Loucy (cell line): ENCODE data around the gene PTPRN2.

ENCODE experiments used
- H2AFZ ChIP-seq: fragments of 200-600 bp; sonication (generic); 2 replicates; pipeline ENCODE4 v1.6.0; 2016; ENCODE audit warnings: antibody characterized with exemption, mild to moderate bottlenecking, low read length, moderate library complexity
- H3F3A ChIP-seq: fragments of 200-600 bp; 2 replicates; pipeline ENCODE4 v1.6.0; 2016; ENCODE audit warnings: antibody characterized with exemption, low read depth, mild to moderate bottlenecking
- H3K27me3 ChIP-seq: fragments of 200-600 bp; sonication (generic); 2 replicates; pipeline ENCODE4 v1.6.1; 2014; ENCODE audit warnings: low read length, mild to moderate bottlenecking; ENCODE audit not compliant: insufficient read depth, poor library complexity, severe bottlenecking
- H3K36me3 ChIP-seq: fragments of 200-600 bp; sonication (generic); 2 replicates; pipeline ENCODE4 v1.6.1; 2016; ENCODE audit warnings: low read length; ENCODE audit not compliant: insufficient read depth
- H3K4me1 ChIP-seq: fragments of 200-600 bp; sonication (generic); 2 replicates; pipeline ENCODE4 v1.5.1; 2014; ENCODE audit warnings: low read length, mild to moderate bottlenecking; ENCODE audit not compliant: insufficient read depth, poor library complexity, severe bottlenecking
- H3K4me2 ChIP-seq: fragments of 200-600 bp; sonication (generic); 2 replicates; pipeline ENCODE4 v1.6.0; 2014; ENCODE audit warnings: antibody characterized with exemption, low read length, low read depth, mild to moderate bottlenecking; ENCODE audit not compliant: poor library complexity, severe bottlenecking
- H3K4me3 ChIP-seq: fragments of 200-600 bp; sonication (generic); 2 replicates; pipeline ENCODE4 v1.5.1; 2014; ENCODE audit warnings: low read length, mild to moderate bottlenecking, mixed read lengths; ENCODE audit not compliant: poor library complexity, severe bottlenecking
- H3K79me2 ChIP-seq: fragments of 200-600 bp; sonication (generic); 2 replicates; pipeline ENCODE4 v1.6.1; 2014; ENCODE audit warnings: low read length; ENCODE audit not compliant: insufficient read depth
- H3K9ac ChIP-seq: fragments of 200-600 bp; sonication (generic); 2 replicates; pipeline ENCODE4 v1.6.0; 2014; ENCODE audit warnings: mild to moderate bottlenecking, low read depth, low read length, moderate library complexity; ENCODE audit not compliant: poor library complexity, severe bottlenecking
- H3K9me2 ChIP-seq: fragments of 200-600 bp; sonication (generic); replicated peaks from 2 replicates; pipeline ENCODE4 v1.6.1; 2016; ENCODE audit warnings: low read depth, low read length, mixed read lengths
- H3K9me3 ChIP-seq: fragments of 200-600 bp; sonication (generic); 2 replicates; pipeline ENCODE4 v1.6.1; 2014; ENCODE audit warnings: mild to moderate bottlenecking, antibody characterized with exemption, low read length, low read depth; ENCODE audit not compliant: insufficient read depth
- H4K20me1 ChIP-seq: fragments of 200-600 bp; sonication (generic); 2 replicates; pipeline ENCODE4 v1.6.0; 2014; ENCODE audit warnings: antibody characterized with exemption, low read length, mild to moderate bottlenecking; ENCODE audit not compliant: insufficient read depth, poor library complexity, severe bottlenecking
- EZH2phosphoT487 ChIP-seq: fragments of 200-600 bp; IDR thresholded peaks from 2 replicates; pipeline ENCODE4 v1.6.1; 2018; ENCODE audit warnings: antibody characterized with exemption, mild to moderate bottlenecking, moderate library complexity, borderline replicate concordance
- TF ChIP-seq, protein P1 (sequence below): fragments of 200-600 bp; sonication (generic); conservative IDR thresholded peaks from 2 replicates; pipeline ENCODE4 v1.5.1; 2014; ENCODE audit warnings: mild to moderate bottlenecking, antibody characterized with exemption, low read length

Gene PTPRN2

DNA sequence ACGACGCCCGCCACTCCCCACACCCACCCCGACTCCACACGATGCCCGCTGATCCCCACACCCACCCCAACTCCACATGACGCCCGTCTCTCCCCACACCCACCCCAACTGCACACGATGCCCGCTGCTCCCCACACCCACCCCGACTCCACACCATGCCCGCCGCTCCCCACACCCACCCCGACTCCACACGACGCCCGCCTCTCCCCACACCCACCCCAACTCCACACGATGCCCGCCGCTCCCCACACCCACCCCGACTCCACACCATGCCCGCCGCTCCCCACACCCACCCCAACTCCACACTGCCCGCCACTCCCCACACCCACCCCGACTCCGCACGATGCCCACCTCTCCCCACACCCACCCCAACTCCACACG lies 933.8 kb downstream of the PTPRN2 start:
- Histone ChIP-seq H3K9ac (no peak overlapping the region), H3K36me3 (peaks cover 14% of the 10 kb centered on the region; the same call in 1 of the 2 replicates), H3K79me2 (peaks cover 10% of the 10 kb centered on the region; the same call in 1 of the 2 replicates), H3K4me2 (no peak overlapping the region), H2AFZ (no peak overlapping the region), H3K4me1 (peaks cover 9% of the 10 kb centered on the region), H3K4me3 (no peak overlapping the region), H4K20me1 (no peaks in the 10 kb centered on the region), H3K27me3 (no peaks in the 10 kb centered on the region), H3K9me3 (no peaks in the 10 kb centered on the region), H3K9me2 (no peaks in the 10 kb centered on the region), H3F3A (no peaks in the 10 kb centered on the region)
- TF ChIP-seq, protein P1, sequence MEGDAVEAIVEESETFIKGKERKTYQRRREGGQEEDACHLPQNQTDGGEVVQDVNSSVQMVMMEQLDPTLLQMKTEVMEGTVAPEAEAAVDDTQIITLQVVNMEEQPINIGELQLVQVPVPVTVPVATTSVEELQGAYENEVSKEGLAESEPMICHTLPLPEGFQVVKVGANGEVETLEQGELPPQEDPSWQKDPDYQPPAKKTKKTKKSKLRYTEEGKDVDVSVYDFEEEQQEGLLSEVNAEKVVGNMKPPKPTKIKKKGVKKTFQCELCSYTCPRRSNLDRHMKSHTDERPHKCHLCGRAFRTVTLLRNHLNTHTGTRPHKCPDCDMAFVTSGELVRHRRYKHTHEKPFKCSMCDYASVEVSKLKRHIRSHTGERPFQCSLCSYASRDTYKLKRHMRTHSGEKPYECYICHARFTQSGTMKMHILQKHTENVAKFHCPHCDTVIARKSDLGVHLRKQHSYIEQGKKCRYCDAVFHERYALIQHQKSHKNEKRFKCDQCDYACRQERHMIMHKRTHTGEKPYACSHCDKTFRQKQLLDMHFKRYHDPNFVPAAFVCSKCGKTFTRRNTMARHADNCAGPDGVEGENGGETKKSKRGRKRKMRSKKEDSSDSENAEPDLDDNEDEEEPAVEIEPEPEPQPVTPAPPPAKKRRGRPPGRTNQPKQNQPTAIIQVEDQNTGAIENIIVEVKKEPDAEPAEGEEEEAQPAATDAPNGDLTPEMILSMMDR = no peak
- no peak for TF ChIP-seq EZH2phosphoT487

GRCh38 chr7:157652954-157653826 lies 934.4 kb downstream of the PTPRN2 start:
- Histone ChIP-seq H3K36me3 (peaks cover 14% of the 10 kb centered on the region; the same call in 1 of the 2 replicates), H2AFZ (no peak overlapping the region), H3K4me2 (no peak overlapping the region), H3K79me2 (0 out of 2 replicates have a peak, but pooled peaks cover 4% of the 10 kb centered on the region), H3K9ac (no peak overlapping the region), H3K9me2 (no peaks in the 10 kb centered on the region), H3K9me3 (no peaks in the 10 kb centered on the region), H3K4me3 (no peak overlapping the region), H4K20me1 (no peaks in the 10 kb centered on the region), H3F3A (no peaks in the 10 kb centered on the region), H3K4me1 (peaks cover 3% of the 10 kb centered on the region), H3K27me3 (no peaks in the 10 kb centered on the region)
- TF ChIP-seq EZH2phosphoT487 = no peak
- TF ChIP-seq, protein P1 = no peak

DNA sequence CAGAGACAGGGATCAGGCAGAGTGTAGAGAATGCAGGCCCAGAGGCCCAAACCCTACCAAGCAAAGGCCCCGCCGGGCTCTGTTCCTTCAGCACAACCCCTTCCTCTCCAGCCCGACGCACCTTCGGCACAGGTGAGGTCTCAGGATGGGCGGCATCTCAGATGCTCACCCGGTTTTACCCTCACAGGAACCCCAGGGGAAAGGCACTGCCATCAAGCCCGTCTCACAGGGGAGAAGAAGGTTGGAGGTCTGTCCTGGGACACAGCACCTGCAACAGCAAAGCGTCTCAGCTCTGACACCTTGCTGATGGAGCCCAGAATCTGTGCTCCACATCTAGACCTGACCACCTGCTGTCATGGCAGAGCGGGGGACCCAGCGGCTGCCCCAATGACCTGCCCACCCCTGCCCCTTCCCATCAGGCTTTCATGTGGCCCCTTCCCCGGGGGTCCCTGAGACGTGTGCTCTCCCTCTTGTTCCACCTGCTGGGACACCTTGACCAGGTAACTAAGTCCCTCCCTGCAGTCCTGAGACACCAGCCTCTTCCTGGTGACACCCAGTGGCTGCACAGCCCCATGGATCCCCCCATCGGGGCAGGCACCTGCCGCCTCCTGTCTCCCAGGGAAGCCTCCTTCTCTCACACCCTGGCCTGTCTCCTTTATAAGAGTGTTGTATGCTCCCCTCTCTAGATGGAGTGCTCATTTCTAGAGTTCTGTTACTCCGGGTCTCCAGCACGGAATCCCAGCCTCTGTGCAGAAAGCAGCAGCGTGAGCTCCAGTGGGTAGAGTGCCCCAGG lies 935.3 kb downstream of the PTPRN2 start:
- Histone ChIP-seq H4K20me1 (no peaks in the 10 kb centered on the region), H3F3A (no peaks in the 10 kb centered on the region), H3K27me3 (no peaks in the 10 kb centered on the region), H3K4me2 (no peak overlapping the region), H3K36me3 (peaks cover 14% of the 10 kb centered on the region; the same call in 1 of the 2 replicates), H3K9me2 (no peaks in the 10 kb centered on the region), H3K4me3 (no peak overlapping the region), H2AFZ (no peak overlapping the region), H3K9ac (no peak overlapping the region), H3K4me1 (no peaks in the 10 kb centered on the region), H3K9me3 (no peaks in the 10 kb centered on the region), H3K79me2 (no peaks in the 10 kb centered on the region)
- TF ChIP-seq, protein P1 = no peak
- no peak for TF ChIP-seq EZH2phosphoT487
